Superior temporal gyrus (tissue), 1 donor: ENCODE measurements around the gene UPK3B.
"Not testable (repeated sequence)": the region's sequence is repeated elsewhere in the genome, so short reads cannot be mapped to it uniquely, and the experiment has no call there.

Source experiments
- DNase-seq: peaks from one replicate; pipeline ENCODE4 v3.0.0-alpha.2; 2016; ENCODE audit errors: extremely low spot score

The UPK3B gene

DNA sequence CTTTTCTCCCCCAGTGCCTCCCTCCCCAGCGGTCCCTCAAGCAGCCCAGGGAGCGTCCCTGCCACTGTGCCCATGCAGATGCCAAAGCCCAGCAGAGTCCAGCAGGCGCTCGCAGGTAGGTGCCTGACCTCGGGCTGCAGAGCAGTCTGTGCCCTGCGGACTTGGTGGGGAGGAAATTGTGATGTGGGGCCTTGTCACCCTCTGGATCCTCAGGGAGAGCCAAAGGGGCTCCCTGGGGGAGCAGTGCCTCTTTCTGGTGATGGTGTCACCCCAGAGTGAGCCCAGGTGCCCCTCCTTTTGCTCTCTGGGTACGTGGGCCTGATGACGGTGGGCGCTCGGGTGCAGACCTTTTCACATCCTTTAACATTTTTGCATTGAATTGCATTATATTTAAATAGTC, 18.2 kb upstream of the UPK3B start:
- not testable (repeated sequence) for DNase-seq

DNA sequence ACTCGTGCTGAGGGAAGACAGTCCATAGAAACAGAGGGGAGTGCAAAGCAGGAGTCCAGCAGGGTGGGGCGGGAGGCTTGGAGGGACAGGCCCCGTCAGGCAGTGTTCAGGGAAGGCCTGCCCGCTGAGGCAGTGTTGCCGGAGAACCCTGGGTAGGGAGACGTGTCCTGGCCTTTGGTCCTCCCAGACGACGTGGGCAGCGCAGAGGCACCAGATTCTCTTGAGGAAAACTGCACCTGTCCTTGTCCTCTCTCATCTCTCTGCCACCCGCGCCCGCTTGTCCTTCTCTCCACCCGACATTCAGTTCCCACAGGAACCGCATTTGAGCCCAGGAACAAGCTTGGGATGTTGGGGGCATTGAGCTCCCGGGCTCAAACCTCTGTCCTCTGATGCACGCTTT, 14.6 kb upstream of the UPK3B start:
- not testable (repeated sequence) for DNase-seq

DNA sequence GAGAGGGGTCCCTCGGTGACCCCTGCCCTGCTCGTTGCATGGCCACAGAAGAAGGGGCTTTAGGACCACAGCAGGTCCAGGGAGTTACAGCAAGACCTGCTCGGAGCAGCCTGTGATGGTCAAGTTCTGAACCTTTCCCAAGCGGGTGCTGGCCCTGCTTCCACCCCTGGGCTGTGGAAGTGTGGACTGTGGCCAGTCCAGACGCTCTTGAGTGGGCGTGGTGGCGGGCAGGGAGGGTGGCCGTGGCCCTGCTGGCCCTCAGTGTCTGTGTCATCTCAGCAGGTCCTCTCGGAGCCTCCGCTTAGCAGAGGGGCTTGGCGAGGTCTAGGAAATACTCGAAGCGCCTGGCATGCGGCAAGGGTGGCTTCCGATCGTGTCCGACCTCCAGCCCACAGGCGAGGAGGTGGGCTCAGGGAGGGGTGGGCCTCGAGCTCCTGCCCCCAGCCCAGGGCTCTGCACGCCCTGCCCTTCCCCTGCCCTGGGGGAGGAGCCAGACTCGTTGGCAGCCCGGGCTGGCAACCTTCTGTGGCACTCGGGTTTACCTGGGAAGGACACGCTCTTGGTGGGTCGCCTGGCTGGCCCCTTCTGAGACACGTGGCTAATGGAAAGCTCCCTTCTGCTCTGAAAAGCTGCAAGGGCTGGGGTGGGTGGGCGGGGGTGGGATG, 12.3 kb upstream of the UPK3B start:
- not testable (repeated sequence) for DNase-seq

DNA sequence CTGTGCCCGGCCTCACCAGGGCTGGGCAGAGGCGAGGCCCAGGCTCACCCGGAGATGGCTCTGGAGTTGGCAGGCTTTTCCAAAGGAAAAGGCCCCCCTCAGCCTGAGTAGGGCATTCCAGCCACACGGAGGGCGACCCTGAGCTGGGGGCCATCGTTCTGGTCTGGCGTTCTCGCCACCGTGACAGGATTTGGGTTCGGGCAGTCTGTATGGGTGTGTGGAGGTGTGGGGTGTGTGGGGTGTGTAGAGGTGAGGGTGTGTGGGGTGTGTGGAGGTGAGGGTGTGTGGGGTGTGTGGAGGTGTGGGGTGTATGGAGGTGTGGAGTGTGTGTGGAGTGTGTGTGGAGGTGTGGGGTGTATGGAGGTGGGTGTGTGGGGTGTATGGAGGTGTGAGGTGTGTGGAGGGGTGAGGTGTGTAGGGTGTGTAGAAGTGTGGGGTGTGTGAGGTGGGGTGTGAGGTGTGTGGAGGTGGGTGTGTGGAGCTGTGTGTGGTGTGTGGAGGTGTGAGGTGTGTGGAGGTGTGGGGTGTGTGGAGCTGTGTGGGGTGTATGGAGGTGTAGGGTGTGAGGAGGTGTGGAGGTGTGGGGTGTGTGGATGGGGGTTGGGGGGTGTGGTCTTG, 11.7 kb upstream of the UPK3B start:
- DNase-seq = not testable (repeated sequence)

DNA sequence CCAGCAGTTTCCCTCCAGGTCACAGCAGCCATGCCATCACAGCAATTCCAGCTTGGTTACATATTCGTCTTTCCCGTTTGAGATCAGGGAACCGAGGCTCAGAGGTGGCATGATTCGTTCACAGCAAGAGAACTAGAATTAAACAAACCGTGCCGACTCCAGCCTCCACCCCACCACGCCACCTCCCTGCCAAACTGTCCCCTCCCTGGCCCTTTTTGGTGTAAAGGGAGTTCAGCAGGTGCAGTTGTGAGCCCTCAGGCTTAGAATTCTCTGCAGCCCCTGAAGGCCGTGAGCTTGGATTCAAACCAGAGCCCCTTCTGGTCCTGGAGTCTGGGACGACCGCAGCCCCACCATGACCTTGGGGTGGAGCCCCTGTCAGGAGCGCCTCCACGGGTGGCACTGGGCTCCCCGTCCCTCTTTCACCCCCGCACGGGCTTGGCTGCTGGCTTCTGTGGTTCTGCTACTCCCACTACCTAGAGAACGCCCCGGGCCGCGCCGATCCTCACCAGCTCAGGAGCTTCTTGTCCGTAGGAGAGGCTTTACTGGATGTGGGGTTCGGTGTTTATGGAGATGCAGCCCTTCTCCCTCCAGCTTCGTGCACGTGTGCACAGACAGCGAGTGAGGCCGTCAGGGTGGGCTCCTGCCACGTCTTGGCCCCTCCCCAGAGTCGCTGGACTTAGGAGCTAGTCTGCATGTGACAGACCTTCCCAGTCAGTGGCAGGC, 11.0 kb upstream of the UPK3B start:
- DNase-seq = not testable (repeated sequence)

DNA sequence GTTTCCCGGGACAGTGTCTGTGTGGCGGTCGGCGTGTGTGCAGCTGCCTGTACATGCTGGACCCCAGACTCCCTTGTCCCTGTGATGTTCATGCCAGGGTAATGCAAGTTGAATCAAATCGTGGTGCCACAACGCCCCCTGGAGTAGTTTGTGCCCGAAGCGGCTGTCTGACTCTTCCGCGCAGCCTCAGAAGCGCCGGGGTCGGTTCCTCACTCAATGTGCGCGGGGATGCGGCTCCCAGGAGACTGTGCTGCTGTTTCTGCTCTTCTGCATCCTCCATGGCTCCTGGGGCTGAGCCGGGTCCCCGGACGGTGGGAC, 10.5 kb upstream of the UPK3B start:
- not testable (repeated sequence) for DNase-seq

DNA sequence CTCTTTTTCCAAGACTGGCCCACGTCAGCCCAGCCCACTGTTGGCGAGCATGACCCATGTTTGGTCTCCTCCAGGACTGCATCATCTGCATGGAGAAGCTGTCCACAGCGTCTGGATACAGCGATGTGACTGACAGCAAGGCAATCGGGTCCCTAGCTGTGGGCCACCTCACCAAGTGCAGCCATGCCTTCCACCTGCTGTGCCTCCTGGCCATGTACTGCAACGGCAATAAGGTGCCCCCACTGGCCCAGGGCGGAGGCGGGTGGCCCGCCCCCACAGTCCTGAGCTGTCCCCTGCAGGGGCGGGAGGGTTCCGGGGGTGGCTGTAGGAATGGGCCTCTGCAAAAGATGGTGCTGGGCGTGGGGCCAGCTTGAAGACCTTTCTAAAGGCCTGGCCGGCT, 8.1 kb upstream of the UPK3B start:
- not testable (repeated sequence) for DNase-seq

DNA sequence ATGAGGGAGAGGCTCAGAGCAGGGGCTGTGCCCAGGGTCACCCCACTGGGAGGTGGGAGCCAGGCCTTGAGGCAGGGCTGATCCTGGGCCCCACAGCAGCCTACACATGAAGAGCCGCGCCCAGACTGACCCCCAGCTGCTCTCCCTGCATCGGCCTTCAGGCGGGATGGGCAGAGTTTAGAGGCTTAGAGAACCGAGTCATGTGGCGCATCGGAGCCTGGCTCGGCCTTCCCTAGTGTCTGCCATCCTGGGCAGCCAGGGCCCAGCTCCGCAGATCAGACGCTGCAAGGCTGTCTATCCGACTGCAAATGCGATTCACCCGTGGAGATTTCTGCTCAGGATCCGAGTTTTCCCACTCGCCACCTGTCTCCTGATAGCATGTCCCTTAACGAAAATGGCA, 7.5 kb upstream of the UPK3B start:
- DNase-seq = peak; percentile 5

DNA sequence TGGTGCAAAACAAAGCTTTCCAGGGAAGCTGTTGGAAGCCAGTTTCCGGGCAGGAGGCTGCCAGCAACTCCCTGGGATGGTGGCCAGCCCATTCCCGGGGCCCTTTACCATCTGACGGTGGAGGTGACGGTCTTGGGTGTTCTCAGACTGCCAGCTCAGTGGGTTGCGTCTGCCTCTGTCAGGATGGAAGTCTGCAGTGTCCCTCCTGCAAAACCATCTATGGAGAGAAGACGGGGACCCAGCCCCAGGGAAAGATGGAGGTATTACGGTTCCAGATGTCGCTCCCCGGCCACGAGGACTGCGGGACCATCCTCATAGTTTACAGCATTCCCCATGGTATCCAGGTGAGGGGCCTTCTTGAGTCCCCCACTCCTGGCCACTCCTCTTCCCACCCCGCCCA, 7.1 kb upstream of the UPK3B start:
- not testable (repeated sequence) for DNase-seq

DNA sequence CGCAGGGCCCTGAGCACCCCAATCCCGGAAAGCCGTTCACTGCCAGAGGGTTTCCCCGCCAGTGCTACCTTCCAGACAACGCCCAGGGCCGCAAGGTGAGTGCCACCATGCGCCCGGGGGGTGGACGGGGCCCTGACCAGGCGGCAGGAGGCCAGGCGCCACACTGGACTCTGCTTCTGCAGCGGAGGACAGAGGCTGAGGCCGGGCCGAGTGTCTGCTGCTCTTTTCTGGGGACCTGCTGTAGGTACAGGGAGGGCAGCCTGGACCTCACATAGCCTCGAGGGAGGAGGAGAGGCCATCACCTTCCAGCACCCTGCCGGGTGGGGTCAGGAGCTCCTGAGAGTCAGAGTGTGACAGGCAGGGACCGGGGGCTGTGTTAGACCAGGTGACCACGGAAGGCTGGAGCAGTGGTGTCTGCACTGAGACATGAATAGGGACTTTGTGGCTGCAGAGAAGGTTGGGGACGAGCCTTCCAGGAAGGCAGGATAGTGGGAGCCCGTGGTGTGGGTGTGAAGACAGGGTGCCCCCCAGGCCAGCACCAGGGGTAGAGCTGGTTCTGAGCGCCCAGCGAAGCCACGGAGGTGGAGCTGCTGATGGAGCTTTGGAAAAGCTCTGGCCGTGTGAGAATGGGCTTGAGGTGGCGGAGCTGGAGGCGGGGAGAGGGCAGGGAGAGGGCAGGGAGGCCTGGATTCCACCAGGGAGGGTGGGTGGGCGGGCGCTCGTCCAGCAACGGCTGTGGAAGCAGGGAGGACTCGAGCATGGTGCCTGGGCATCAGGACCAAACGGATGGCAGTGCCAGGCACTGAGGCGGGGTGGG, 5.8 kb upstream of the UPK3B start:
- DNase-seq = not testable (repeated sequence)

DNA sequence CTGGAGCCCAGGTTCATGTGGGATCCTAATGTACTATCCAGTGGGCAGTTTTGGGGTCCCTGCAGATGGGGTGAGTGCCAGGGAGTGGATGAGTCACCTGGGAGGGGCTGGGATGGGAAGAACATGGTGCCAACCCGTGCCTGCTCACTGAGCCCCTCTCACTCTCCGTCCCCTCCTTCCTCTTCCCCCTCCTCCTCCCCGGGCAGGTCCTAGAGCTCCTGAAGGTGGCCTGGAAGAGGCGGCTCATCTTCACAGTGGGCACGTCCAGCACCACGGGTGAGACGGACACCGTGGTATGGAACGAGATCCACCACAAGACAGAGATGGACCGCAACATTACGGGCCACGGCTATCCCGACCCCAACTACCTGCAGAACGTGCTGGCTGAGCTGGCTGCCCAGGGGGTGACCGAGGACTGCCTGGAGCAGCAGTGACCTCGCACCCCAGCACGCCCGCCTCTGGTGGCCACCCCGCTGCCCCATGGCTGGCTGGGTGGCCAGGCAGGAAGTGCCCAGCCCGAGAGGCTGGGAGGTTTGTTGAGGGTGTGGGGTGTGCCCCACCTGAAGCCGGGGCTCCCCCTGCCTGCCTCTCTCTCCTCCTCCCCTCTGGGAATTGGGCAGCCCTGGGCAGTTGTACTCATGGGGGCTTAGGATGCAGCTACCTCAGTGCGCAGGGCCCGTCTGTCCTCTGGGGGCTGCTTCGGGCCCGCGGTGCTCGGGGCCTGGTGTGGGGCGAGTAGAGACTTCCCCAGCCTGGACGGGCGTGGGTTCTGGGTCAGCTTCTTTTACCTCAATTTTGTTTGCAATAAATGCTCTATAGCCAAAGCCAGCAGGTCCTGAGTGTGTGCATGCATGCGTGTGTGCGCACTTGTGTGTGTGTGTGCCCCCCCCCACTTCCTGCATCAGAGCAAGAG, 4.9 kb upstream of the UPK3B start:
- no peak for DNase-seq

DNA sequence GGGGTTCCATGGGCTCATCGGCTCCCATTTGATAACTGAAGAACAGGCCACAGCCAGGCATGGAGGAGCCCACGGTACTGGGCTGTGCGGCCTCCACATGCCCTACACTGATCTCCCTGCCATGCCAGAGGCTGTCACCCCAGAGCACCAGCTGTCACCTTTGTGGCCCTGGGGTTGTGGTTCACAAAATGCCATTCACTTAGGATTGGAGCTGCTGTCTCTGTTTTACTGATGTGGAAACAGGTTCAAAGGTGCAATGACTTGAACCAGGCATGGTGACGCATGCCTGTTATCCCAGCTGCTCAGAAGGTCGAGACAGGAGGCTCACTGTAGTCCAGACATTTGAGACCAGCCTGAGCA, 4.3 kb upstream of the UPK3B start:
- no peak for DNase-seq

DNA sequence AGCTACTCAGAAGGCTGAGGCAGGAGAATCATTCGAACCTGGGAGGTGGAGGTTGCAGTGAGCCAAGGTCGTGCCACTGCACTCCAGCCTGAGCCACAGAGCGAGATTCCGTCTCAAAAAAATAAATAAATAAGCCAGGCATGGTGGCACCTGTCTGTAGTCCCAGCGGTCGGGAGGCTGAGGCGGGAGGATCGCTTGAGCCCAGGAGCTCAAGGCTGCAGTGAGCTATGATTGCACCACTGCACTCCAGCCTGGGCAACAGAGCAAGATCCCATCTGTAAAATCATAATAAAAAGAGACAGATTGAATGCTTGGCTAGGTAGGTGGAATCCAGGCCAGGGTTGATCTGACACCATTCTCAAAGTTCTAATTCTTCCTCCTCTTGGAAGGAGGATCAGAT, 3.7 kb upstream of the UPK3B start:
- not testable (repeated sequence) for DNase-seq

DNA sequence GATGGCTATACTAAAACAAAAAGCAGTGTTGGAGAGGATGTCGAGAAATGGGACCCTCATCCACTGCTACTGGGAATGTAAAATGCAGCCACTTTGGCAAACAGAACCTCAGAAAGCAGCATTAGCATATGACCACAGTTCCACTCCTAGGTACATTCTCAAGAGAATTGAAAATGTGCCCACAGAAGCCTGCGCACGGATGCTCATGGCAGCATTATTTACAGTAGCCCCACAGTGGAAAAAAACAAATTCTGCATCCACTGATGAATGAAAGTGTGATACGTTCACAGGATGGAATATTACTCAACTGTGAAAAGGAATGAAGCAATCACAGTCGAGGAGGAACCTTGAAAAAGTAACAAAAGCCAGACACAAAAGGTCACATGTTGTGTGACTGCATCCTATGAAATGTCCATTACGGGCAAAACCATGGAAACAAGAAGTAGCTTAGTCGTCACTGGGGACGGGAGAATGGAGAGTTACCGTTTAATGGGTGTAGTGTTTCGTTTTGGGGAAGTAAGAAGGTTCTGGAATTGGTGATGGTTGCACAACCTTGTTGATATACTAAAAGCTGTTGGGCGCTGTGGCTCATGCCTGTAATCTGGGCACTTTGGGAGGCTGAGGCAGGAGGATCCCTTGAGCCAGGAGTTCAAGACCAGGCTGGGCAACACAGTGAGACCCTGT, 2.5 kb upstream of the UPK3B start:
- no peak for DNase-seq

DNA sequence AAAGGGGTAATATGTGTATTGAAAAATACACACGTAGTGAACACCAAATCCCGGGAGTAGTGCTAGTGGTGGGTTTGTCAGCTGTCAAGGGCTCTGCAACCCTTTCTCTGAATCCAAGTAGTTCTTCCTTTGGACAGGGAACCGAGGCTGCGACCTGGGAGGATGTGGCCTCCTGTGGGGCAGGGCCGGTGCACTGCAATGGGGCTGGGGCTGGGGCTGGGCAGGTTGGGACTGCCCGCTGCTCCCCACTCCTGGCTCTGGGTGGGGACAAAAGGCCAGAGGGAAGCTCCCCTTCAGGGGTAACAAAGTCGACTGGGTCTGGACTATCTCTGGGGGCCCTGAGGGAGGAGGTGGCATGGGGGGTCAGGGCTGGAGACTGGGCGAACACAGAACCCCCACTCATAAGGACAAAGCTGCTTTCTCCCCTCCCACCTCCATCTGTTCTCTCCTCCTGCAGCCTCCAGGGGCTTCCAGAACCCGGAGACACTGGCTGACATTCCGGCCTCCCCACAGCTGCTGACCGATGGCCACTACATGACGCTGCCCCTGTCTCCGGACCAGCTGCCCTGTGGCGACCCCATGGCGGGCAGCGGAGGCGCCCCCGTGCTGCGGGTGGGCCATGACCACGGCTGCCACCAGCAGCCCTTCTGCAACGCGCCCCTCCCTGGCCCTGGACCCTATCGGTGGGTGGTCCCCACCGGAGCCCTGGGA, 1.0 kb downstream of the UPK3B start:
- DNase-seq = not testable (repeated sequence)

DNA sequence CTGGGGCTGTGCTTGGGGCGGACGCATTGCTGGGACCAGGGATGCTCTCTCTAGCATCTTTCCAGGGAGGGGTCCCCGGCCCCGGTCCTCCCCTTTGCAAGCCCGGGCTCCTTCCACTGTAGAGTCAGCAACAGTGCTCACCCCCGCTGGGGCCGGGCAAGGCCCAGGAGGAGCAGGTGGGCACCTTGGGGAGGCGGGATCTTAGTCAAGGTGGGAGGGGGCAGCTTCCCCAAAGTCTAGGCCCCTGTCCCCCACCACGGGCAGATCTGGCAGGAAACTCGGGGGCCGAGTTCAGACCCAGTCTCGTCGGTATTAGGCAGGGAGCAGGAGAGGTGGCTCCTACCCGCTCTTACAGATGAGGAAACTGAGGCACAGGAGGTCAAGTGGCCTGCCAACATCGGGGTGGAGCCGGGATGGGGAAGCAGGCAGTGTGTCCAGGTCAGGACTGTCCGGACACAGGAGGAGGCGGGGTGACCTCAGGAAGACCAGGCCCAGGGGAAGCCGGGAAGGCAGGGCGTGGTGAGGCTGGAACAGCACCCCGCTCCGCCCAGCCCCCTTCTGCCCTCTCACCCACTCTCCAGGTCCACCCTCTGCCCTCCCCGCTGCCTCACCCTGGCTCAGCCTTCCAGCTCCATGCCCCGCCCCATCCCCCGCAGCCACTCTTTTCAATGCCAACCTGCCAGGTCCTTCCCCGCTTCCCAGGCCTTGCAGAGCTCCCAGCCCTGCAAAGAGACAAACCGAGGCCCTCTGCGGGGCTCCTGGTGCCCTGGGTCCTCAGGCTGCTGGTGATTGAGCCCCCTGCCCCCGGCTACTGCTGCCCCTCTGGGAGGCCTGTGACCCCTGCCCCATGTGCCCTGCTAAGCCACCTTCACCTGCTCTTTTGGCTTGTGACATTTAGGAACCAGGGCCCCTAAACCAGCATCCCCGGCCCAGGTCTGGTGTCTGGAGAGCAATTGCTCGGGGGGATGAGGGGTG, 1.8 kb downstream of the UPK3B start:
- DNase-seq = not testable (repeated sequence)

DNA sequence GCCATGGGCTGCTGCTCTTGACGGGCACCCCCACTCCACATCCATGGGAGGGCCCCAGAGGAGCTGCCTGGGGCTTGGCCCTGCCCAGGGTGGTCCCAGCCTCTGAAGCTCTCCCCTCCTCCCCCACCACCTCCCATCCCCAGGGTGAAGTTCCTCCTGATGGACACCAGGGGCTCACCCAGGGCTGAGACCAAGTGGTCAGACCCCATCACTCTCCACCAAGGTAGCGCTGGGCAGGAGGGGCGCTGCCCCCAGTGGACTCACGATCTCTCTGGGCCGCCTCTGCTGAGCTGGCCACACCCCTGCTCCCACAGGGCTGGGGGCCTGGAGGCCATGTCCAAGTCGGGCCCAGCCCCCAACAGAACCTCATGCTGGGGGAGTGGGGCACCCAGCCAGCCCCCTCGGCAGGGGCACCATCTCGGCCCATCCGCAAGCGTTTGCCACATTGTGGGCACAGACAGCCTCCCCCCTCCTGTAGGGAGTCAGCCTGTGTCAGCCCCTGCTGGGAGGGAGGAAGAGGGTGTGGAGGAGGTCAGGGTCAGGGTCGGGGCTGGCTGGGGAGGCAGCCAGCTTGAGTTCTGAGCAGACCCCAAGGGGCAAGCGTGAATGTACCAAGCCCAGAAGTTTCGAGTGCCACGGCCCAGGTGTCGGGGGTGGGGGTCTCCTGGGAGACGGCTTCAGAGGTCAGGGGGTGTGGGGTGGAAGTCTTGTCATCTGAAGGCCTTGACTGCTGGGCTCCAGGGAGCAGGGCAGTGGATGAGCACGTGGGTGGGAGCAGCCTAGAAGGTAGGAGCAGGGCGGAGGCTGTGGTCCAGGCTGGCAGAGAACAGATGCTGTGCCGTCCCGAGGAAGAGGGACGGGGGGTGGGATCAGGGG, 2.8 kb downstream of the UPK3B start:
- no peak for DNase-seq
